Central memory CD4-positive, alpha-beta T cell (primary cell): Measurements from ENCODE around the gene AKT1S1.

Experiments
- DNase-seq: peaks from one replicate; pipeline ENCODE4 v3.0.0; 2022

Gene AKT1S1

GRCh38 chr19:49907745-49908446 is 30.7 kb upstream of the AKT1S1 start:
- DNase-seq, result no peak

- DNase-seq, result no peak
These were observed 29.9 kb upstream of the AKT1S1 start for GRCh38 chr19:49906879-49907564.

- no peak for DNase-seq
These were observed 27.0 kb upstream of the AKT1S1 start for GRCh38 chr19:49904136-49904535.

GRCh38 chr19:49896863-49897621 is 19.9 kb upstream of the AKT1S1 start, which contains the start of gene IL4I1:
Gene IL4I1, minus strand, starts transcription at chr19:49896887. Its CDS starts 727 bp downstream, at chr19:49896160.
- peak; percentile 85 for DNase-seq

- DNase-seq, result no peak
These were observed 18.6 kb upstream of the AKT1S1 start for GRCh38 chr19:49895566-49896297.

GRCh38 chr19:49894879-49895565 is 17.9 kb upstream of the AKT1S1 start:
- peak; percentile 48 for DNase-seq

GRCh38 chr19:49894011-49894664 is 17.0 kb upstream of the AKT1S1 start:
- no peak for DNase-seq

- no peak for DNase-seq
These were observed 15.6 kb upstream of the AKT1S1 start for GRCh38 chr19:49892716-49893115.

- no peak for DNase-seq
These were observed 14.2 kb upstream of the AKT1S1 start for GRCh38 chr19:49891393-49891792.

- peak; percentile 48 for DNase-seq
These were observed 13.5 kb upstream of the AKT1S1 start for GRCh38 chr19:49890349-49891311.

GRCh38 chr19:49889687-49890348 is 12.7 kb upstream of the AKT1S1 start:
- peak; percentile 72 for DNase-seq

- DNase-seq, result no peak
These were observed 12.0 kb upstream of the AKT1S1 start for GRCh38 chr19:49889038-49889686.

GRCh38 chr19:49888510-49888824 is 11.3 kb upstream of the AKT1S1 start:
- DNase-seq, result no peak

GRCh38 chr19:49887665-49888509 is 10.7 kb upstream of the AKT1S1 start:
- DNase-seq, result no peak

GRCh38 chr19:49887037-49887664 is 10.0 kb upstream of the AKT1S1 start:
- DNase-seq, result no peak

- no peak for DNase-seq
These were observed 7.6 kb upstream of the AKT1S1 start for GRCh38 chr19:49884760-49885159.

- no peak for DNase-seq
These were observed 7.0 kb upstream of the AKT1S1 start for GRCh38 chr19:49884109-49884508.

- DNase-seq, result no peak
These were observed 5.9 kb upstream of the AKT1S1 start for GRCh38 chr19:49883094-49883493.
